IPS DF 4.7 (cell line): ENCODE measurements around the gene EHMT1.
"Not testable (repeated sequence)": the region's sequence is repeated elsewhere in the genome, so short reads cannot be mapped to it uniquely, and the experiment has no call there.

Experiments
- DNase-seq: peaks from one replicate; pipeline ENCODE4 v3.0.0-alpha.2; 2013; ENCODE audit warnings: low spot score; ENCODE audit errors: extremely low read depth

EHMT1 gene

GRCh38 chr9:137759649-137760321, 141.0 kb downstream of the EHMT1 start:
- no peak for DNase-seq

GRCh38 chr9:137760426-137760825, 141.6 kb downstream of the EHMT1 start:
- no peak for DNase-seq

- no peak for DNase-seq
Observed at GRCh38 chr9:137761032-137761431, 142.2 kb downstream of the EHMT1 start.

GRCh38 chr9:137761793-137762192, 143.0 kb downstream of the EHMT1 start:
- no peak for DNase-seq

- no peak for DNase-seq
Observed at GRCh38 chr9:137762414-137763061, 143.7 kb downstream of the EHMT1 start.

GRCh38 chr9:137763271-137763955, 144.6 kb downstream of the EHMT1 start:
- no peak for DNase-seq

- DNase-seq, result no peak
Observed at GRCh38 chr9:137764171-137764671, 145.4 kb downstream of the EHMT1 start.

GRCh38 chr9:137764981-137765380, 146.2 kb downstream of the EHMT1 start:
- DNase-seq, result no peak

- DNase-seq, result no peak
Observed at GRCh38 chr9:137765536-137765935, 146.7 kb downstream of the EHMT1 start.

GRCh38 chr9:137771580-137771979, 152.8 kb downstream of the EHMT1 start:
- no peak for DNase-seq

GRCh38 chr9:137772281-137772873, 153.6 kb downstream of the EHMT1 start:
- DNase-seq, result peak; percentile 19

- no peak for DNase-seq
Observed at GRCh38 chr9:137774775-137775386, 156.1 kb downstream of the EHMT1 start.

- no peak for DNase-seq
Observed at GRCh38 chr9:137776306-137776995, 157.6 kb downstream of the EHMT1 start.

- no peak for DNase-seq
Observed at GRCh38 chr9:137777761-137778160, 159.0 kb downstream of the EHMT1 start.

- no peak for DNase-seq
Observed at GRCh38 chr9:137778336-137778735, 159.5 kb downstream of the EHMT1 start.

- DNase-seq, result no peak
Observed at GRCh38 chr9:137778914-137779313, 160.1 kb downstream of the EHMT1 start.

GRCh38 chr9:137780031-137780430, 161.2 kb downstream of the EHMT1 start:
- not testable (repeated sequence) for DNase-seq

GRCh38 chr9:137781906-137782585, 163.2 kb downstream of the EHMT1 start:
- DNase-seq, result no peak

GRCh38 chr9:137783521-137783920, 164.7 kb downstream of the EHMT1 start:
- no peak for DNase-seq

GRCh38 chr9:137784046-137784445, 165.2 kb downstream of the EHMT1 start:
- no peak for DNase-seq
